Thoracic aorta endothelial cell (primary cell): Measurements from ENCODE around the gene BRPF1. TPM values are rescaled to one million over a fixed set of nuclear protein-coding genes. Genes with fewer than 3 reads are reported as not detected.

Experiments
- total RNA-seq: library from RNA; depleted of rRNA; stranded (reverse); fragments of >200 nt; gene quantifications from 2 replicates; pipeline ENCODE4 v1.2.3, GENCODE V29; 2012

Gene BRPF1
- 21.1 and 21.8 TPM in 2 replicates for total RNA-seq

GRCh38 chr3:9731206-9732079, at the start of gene BRPF1:
Gene BRPF1, plus strand, starts transcription at chr3:9731735. Its CDS starts 2,406 bp downstream, at chr3:9734141.

GRCh38 chr3:9703736-9704346, 27.7 kb upstream of the BRPF1 start, which contains the start of gene CPNE9:
Gene CPNE9, plus strand, starts transcription at chr3:9703833. Its CDS starts 164 bp downstream, at chr3:9703997.

GRCh38 chr3:9749645-9750555, 18.4 kb downstream of the BRPF1 start, which contains the start of gene OGG1:
Gene OGG1, plus strand, starts transcription at chr3:9749952. Its CDS starts 335 bp downstream, at chr3:9750287.

GRCh38 chr3:9769426-9770275, 38.1 kb downstream of the BRPF1 start, which contains the start of gene CAMK1:
Gene CAMK1, minus strand, starts transcription at chr3:9769947. Its CDS starts 2,198 bp downstream, at chr3:9767749.

GRCh38 chr3:9792405-9793160, 61.0 kb downstream of the BRPF1 start, which contains the start of the genes ARPC4 and TADA3:
Gene ARPC4, plus strand, starts transcription at chr3:9793082. Its CDS starts 40 bp downstream, at chr3:9793122.
Gene TADA3, minus strand, starts transcription at chr3:9792473. Its CDS starts 1,007 bp downstream, at chr3:9791466.

Other genes with a start within 250 kb of the BRPF1 start
- not detected in 2 replicates for gene LHFPL4, start 177.9 kb upstream of the BRPF1 start, total RNA-seq
- gene MTMR14, start 82.2 kb upstream of the BRPF1 start, total RNA-seq: 38.7 and 45.4 TPM in 2 replicates
- gene CPNE9, start 27.9 kb upstream of the BRPF1 start, total RNA-seq: not detected in 2 replicates
- 21.4 and 23.7 TPM in 2 replicates for gene OGG1, start 18.2 kb downstream of the BRPF1 start, total RNA-seq
- 35.9 and 43.8 TPM in 2 replicates for gene CAMK1, start 38.2 kb downstream of the BRPF1 start, total RNA-seq
- gene TADA3, start 60.7 kb downstream of the BRPF1 start, total RNA-seq: 42.7 and 45.2 TPM in 2 replicates
- gene ARPC4, start 61.3 kb downstream of the BRPF1 start, total RNA-seq: 225 and 236 TPM in 2 replicates
- 18.7 and 19.5 TPM in 2 replicates for gene TTLL3, start 78.5 kb downstream of the BRPF1 start, total RNA-seq
- 30.1 and 35.3 TPM in 2 replicates for gene RPUSD3, start 112.3 kb downstream of the BRPF1 start, total RNA-seq
- gene CIDEC, start 148.5 kb downstream of the BRPF1 start, total RNA-seq: not detected in 2 replicates
- 23.1 and 27.0 TPM in 2 replicates for gene JAGN1, start 158.9 kb downstream of the BRPF1 start, total RNA-seq
- 0.13 and 0.29 TPM in 2 replicates for gene IL17RE, start 171.1 kb downstream of the BRPF1 start, total RNA-seq
- gene IL17RC, start 185.4 kb downstream of the BRPF1 start, total RNA-seq: 14.5 and 14.6 TPM in 2 replicates
- 14.7 and 15.2 TPM in 2 replicates for gene CRELD1, start 202.1 kb downstream of the BRPF1 start, total RNA-seq
- 1.3 TPM in 2 replicates for gene PRRT3, start 220.7 kb downstream of the BRPF1 start, total RNA-seq